Fibroblast of pulmonary artery (primary cell): ENCODE data around the gene DAB1.

Source experiments
- DNase-seq: peaks from one replicate; pipeline ENCODE4 v3.0.0-alpha.2; 2010; ENCODE audit warnings: low read depth
- H3K4me3 ChIP-seq: replicated peaks from 2 replicates; pipeline ENCODE4 v1.5.1; 2011; ENCODE audit warnings: low read depth, mild to moderate bottlenecking, control low read depth, low read length, moderate library complexity
- CTCF ChIP-seq: IDR thresholded peaks from 2 replicates; pipeline ENCODE4 v1.5.1; 2011; ENCODE audit warnings: mild to moderate bottlenecking, control low read depth, low read length, inconsistent platforms; ENCODE audit errors: missing control alignments

DAB1 gene

DNA sequence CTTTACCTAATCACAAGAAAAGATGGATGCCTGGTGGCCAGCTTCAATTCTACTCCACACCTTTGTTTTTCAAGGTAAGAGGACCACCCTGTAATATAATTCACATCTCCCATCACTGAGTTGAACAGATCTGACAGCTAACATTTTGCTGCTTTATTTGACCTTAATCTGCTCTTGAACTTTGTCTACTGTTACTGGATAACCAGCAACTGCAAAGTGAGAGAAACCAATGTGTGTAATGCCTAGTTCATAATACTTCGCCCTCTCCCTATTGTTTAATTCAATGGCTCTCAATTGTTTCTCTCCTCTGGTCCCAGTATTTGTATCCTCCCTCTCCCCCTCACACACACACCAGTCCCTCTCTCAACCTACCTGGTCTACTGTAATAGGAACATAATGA lies 214.4 kb downstream of the DAB1 start:
- DNase-seq = no peak
- TF ChIP-seq CTCF = no peak
- H3K4me3 ChIP-seq = no peak overlapping the region

- H3K4me3 ChIP-seq = no peak overlapping the region
- no peak for TF ChIP-seq CTCF
- DNase-seq = no peak
Measured at GRCh38 chr1:57208741-57209302, 215.0 kb downstream of the DAB1 start.

DNA sequence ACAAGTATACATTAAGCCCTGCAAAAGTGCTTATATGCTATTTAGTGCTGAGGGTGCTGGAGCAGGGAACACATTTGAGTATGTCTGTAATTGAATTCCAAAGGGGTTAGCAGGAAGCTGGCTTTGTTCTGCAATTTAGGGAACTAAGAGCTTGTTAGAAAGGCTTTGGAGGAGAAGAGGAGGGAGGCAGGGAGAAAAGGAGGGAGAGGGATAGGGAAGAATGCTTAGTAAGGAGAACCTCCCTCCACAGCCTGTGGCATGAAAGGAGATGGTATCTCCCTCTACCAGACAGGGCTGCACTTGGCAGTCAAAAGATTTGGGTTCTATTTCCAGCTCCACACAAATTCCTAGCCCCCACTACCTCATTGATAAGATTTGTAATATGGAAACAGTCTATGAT lies 217.8 kb downstream of the DAB1 start:
- TF ChIP-seq CTCF = no peak
- no peak overlapping the region for H3K4me3 ChIP-seq
- DNase-seq = no peak

GRCh38 chr1:57204942-57205787 lies 218.7 kb downstream of the DAB1 start:
- no peak for TF ChIP-seq CTCF
- no peak overlapping the region for H3K4me3 ChIP-seq
- no peak for DNase-seq

GRCh38 chr1:57204091-57204490 lies 219.8 kb downstream of the DAB1 start:
- DNase-seq = no peak
- no peak for TF ChIP-seq CTCF

DNA sequence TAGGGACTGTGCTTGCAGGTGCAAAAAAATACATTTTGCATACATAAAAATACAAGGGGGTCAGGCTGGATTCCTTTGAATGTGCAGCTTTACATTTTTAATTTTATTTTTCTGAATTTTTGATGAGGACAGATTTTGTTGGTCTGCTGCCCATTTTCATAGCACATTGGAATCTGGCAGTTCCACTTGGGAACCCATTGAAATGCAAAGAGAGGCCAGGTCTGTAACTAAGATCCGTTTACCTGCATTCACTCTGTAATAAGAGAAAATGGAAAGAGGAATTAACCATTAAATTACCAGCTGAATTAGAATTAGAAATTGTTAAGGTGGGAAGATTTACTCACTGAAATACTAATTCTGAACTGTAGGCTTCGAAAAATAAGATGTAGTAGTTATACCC lies 221.6 kb downstream of the DAB1 start:
- no peak overlapping the region for H3K4me3 ChIP-seq
- DNase-seq = no peak
- TF ChIP-seq CTCF = no peak

More at GRCh38 chr1:57204091-57204490, 219.8 kb downstream of the DAB1 start:
- no peak overlapping the region for H3K4me3 ChIP-seq

GRCh38 chr1:57198912-57199311 lies 224.9 kb downstream of the DAB1 start:
- no peak for DNase-seq
- no peak overlapping the region for H3K4me3 ChIP-seq
- no peak for TF ChIP-seq CTCF
